IMR-90 (cell line): ENCODE results near the gene FBXW5. TPM values are rescaled to one million over a fixed set of nuclear protein-coding genes. Genes with fewer than 3 reads are reported as not detected.

Experiments used
- ATAC-seq: fragments of 200-7000 bp; cut with Tn5 transposase; 2 replicates; pipeline ENCODE4 v1.9.1; 2020; ENCODE audit warnings: low read depth, mild to moderate bottlenecking, moderate library complexity
- BruUV-seq: library from RNA; stranded (reverse); fragments of 400-500 nt; replicated peaks from 2 replicates; lab custom pipeline; 2021; lab: Mats Ljungman, UMichigan
- CTCF ChIA-PET: fragments of 300-600 bp; formaldehyde crosslinking; extraction: SDS; loops from one replicate; lab custom pipeline; 2021; ENCODE audit warnings: antibody characterized with exemption; lab: Yijun Ruan, JAX
- POLR2A ChIA-PET: fragments of 300-600 bp; sonication (Branson Sonifier 250); formaldehyde crosslinking; loops from one replicate; lab custom pipeline; 2022; ENCODE audit warnings: antibody characterized with exemption; ENCODE audit not compliant: unreplicated experiment; lab: Charles Lee
- DNase-seq: peaks from one replicate; pipeline ENCODE4 v3.0.0; 2013
- H2AFZ ChIP-seq: replicated peaks from 2 replicates; pipeline ENCODE3; 2013; ENCODE audit warnings: low read length, mild to moderate bottlenecking; ENCODE audit not compliant: poor library complexity
- H2AK5ac ChIP-seq: 2 replicates; pipeline ENCODE4 v1.6.1; 2013; ENCODE audit warnings: low read depth, low read length, inconsistent platforms
- H2AK9ac ChIP-seq: replicated peaks from 2 replicates; pipeline ENCODE3; 2013; ENCODE audit warnings: mild to moderate bottlenecking, low read depth, low read length, moderate library complexity; ENCODE audit not compliant: poor library complexity
- H2BK120ac ChIP-seq: 2 replicates; pipeline ENCODE4 v1.6.1; 2013; ENCODE audit warnings: low read depth, low read length, inconsistent platforms
- H2BK15ac ChIP-seq: 3 replicates; pipeline ENCODE4 v1.6.1; 2013; ENCODE audit warnings: low read depth, low read length, inconsistent platforms
- H2BK20ac ChIP-seq: 2 replicates; pipeline ENCODE4 v1.6.1; 2013; ENCODE audit warnings: low read depth, mild to moderate bottlenecking, inconsistent platforms, low read length, moderate library complexity
- H2BK5ac ChIP-seq: 2 replicates; pipeline ENCODE4 v1.6.1; 2013; ENCODE audit warnings: mild to moderate bottlenecking, low read depth, low read length, inconsistent platforms; ENCODE audit not compliant: poor library complexity, severe bottlenecking
- H3K14ac ChIP-seq: replicated peaks from 2 replicates; pipeline ENCODE4 v1.6.1; 2013; ENCODE audit warnings: low read depth, low read length, inconsistent platforms
- H3K18ac ChIP-seq: 2 replicates; pipeline ENCODE4 v1.6.1; 2013; ENCODE audit warnings: low read depth, low read length, control low read depth
- H3K23ac ChIP-seq: 2 replicates; pipeline ENCODE4 v1.6.1; 2013; ENCODE audit warnings: low read depth, low read length, inconsistent platforms
- H3K27ac ChIP-seq: 2 replicates; pipeline ENCODE4 v1.5.1; 2013; ENCODE audit warnings: mild to moderate bottlenecking, control low read depth, low read length; ENCODE audit not compliant: insufficient read depth
- H3K27me3 ChIP-seq: 2 replicates; pipeline ENCODE4 v1.6.1; 2013; ENCODE audit warnings: low read length; ENCODE audit not compliant: control insufficient read depth, insufficient read depth
- H3K36me3 ChIP-seq: 2 replicates; pipeline ENCODE4 v1.6.1; 2013; ENCODE audit warnings: low read length, mixed read lengths; ENCODE audit not compliant: control insufficient read depth, insufficient read depth
- H3K4ac ChIP-seq: 2 replicates; pipeline ENCODE4 v1.6.1; 2013; ENCODE audit warnings: low read depth, low read length, inconsistent platforms
- H3K4me1 ChIP-seq: 2 replicates; pipeline ENCODE4 v1.6.1; 2013; ENCODE audit warnings: low read length, mixed read lengths; ENCODE audit not compliant: control insufficient read depth, insufficient read depth
- H3K4me2 ChIP-seq: 2 replicates; pipeline ENCODE4 v1.6.1; 2013; ENCODE audit warnings: low read depth, mild to moderate bottlenecking, control low read depth, low read length, moderate library complexity
- H3K4me3 ChIP-seq: 2 replicates; pipeline ENCODE4 v1.5.1; 2013; ENCODE audit warnings: low read depth, mild to moderate bottlenecking, control low read depth, low read length, moderate library complexity; ENCODE audit not compliant: insufficient read depth
- H3K56ac ChIP-seq: 2 replicates; pipeline ENCODE4 v1.6.1; 2013; ENCODE audit warnings: low read length, inconsistent platforms; ENCODE audit not compliant: insufficient read depth; ENCODE audit errors: extremely low read depth
- H3K79me1 ChIP-seq, 2 experiments: 2 replicates each; pipeline ENCODE4 v1.6.1; 2013; ENCODE audit warnings: low read length in 2 of 2, inconsistent platforms in 1 of 2, low read depth in 1 of 2
- H3K9ac ChIP-seq: 2 replicates; pipeline ENCODE4 v1.6.1; 2013; ENCODE audit warnings: low read depth, low read length, control low read depth
- H3K9me1 ChIP-seq: 2 replicates; pipeline ENCODE4 v1.6.1; 2013; ENCODE audit warnings: low read length, inconsistent platforms; ENCODE audit not compliant: insufficient read depth
- H3K9me3 ChIP-seq: 2 replicates; pipeline ENCODE4 v1.6.1; 2013; ENCODE audit warnings: low read length; ENCODE audit not compliant: control insufficient read depth, insufficient read depth
- H4K20me1 ChIP-seq: 2 replicates; pipeline ENCODE4 v1.6.1; 2013; ENCODE audit warnings: low read length, inconsistent platforms; ENCODE audit not compliant: insufficient read depth
- H4K5ac ChIP-seq: 2 replicates; pipeline ENCODE4 v1.6.1; 2013; ENCODE audit warnings: mild to moderate bottlenecking, low read depth, low read length, control low read depth
- H4K8ac ChIP-seq, 2 experiments: 2 replicates each; pipeline ENCODE4 v1.6.1; 2013; ENCODE audit warnings: low read depth in 2 of 2, low read length in 2 of 2, control low read depth in 1 of 2, inconsistent platforms in 1 of 2
- H4K91ac ChIP-seq: 2 replicates; pipeline ENCODE4 v1.6.1; 2013; ENCODE audit warnings: low read depth, low read length, inconsistent platforms; ENCODE audit not compliant: insufficient read depth
- CHD1 ChIP-seq: IDR thresholded peaks from 2 replicates; pipeline ENCODE4 v1.6.1; 2012; ENCODE audit warnings: low read depth, low read length, improper control_type of control experiment
- WGBS, 2 experiments: methylation state at CpG; one replicate each; pipeline versions ENCODE4 v1.1.5 to v1.1.7; 2013; ENCODE audit warnings: missing lambda C conversion rate in 2 of 2; ENCODE audit not compliant: insufficient read length in 1 of 2; ENCODE audit errors: extremely low coverage in 2 of 2; 5-methylcytosine and 5-hydroxymethylcytosine counted together
- dilution Hi-C: fragments of 300-500 bp; cut with HindIII; formaldehyde crosslinking; loops from one replicate; pipeline ENCODE4 v1.14.3; 2018; ENCODE audit warnings: low sequenced_read_pairs; ENCODE audit not compliant: unreplicated experiment
- in situ Hi-C: fragments of 300-500 bp; cut with MboI; formaldehyde crosslinking; loops from 3 replicates; pipeline ENCODE4 v1.14.3; 2019; ENCODE audit warnings: low sequenced_read_pairs, inconsistent platforms, mixed read lengths
- intact Hi-C: fragments of 100-400 bp; cut with micrococcal nuclease; formaldehyde crosslinking; loops from 2 replicates; pipeline ENCODE4 v1.10.0; 2022
- polyA plus RNA-seq, 3 experiments: library from polyadenylated mRNA; depleted of rRNA; stranded (reverse); fragments of >200 nt; gene quantifications; 2 replicates each; pipeline ENCODE4 v1.2.3, GENCODE V29; 2012; ENCODE audit warnings: low replicate concordance in 1 of 3
- total RNA-seq: library from RNA; depleted of rRNA; stranded (reverse); fragments of >200 nt; gene quantifications from 2 replicates; pipeline ENCODE4 v1.2.3, GENCODE V29; 2012

Gene FBXW5
- total and polyA plus RNA-seq, 2 of the 4 experiments (the other 2 are of a cell fraction), result 65.1 to 80.2 TPM

- no TSS peak for BruUV-seq
- no peak overlapping the region for H2BK5ac ChIP-seq
- H4K8ac ChIP-seq, result no peak overlapping the region
- H3K4me3 ChIP-seq, result no peak overlapping the region
- ChIA-PET POLR2A (no interaction called here), CTCF (no interaction called here)
- no peak overlapping the region for H3K18ac ChIP-seq
- H3K9me1 ChIP-seq, result 0 out of 2 replicates have a peak, but pooled peaks cover 2% of the 10 kb centered on the region
- no peaks in the 10 kb centered on the region for H4K20me1 ChIP-seq
- no peak for ATAC-seq
- no peak overlapping the region for H2AK5ac ChIP-seq
- H3K14ac ChIP-seq, result no peak overlapping the region
- no peaks in the 10 kb centered on the region for H3K9me3 ChIP-seq
- no peak overlapping the region for H3K4ac ChIP-seq
- in situ Hi-C loops (no loop called here), intact Hi-C loops (no loop called here), dilution Hi-C loops (no loop called here)
- no peak overlapping the region for H2BK120ac ChIP-seq
- no peak overlapping the region for H3K4me2 ChIP-seq
- DNase-seq, result no peak
- peaks cover 6 to 26% of the 10 kb centered on the region in 2 experiments; a peak in 3 of 4 replicates for H3K79me1 ChIP-seq
- H3K56ac ChIP-seq, result no peak overlapping the region
- H4K91ac ChIP-seq, result no peak overlapping the region
- no peaks in the 10 kb centered on the region for H3K27me3 ChIP-seq
- no peak overlapping the region for H2BK15ac ChIP-seq
- H4K5ac ChIP-seq, result no peak overlapping the region
- peaks cover 25% of the 10 kb centered on the region for H3K36me3 ChIP-seq
- H2AFZ ChIP-seq, result no peak overlapping the region
- no peak overlapping the region for H3K23ac ChIP-seq
- no peak for TF ChIP-seq CHD1
- WGBS, 2 experiments, result 96% methylated on average over 9 of the region's 29 CpGs; no CpG with 5 or more reads in 1 of the 2 experiments
- H3K4me1 ChIP-seq, result peaks cover 3% of the 10 kb centered on the region; the same call in 1 of the 2 replicates
- H3K27ac ChIP-seq, result no peak overlapping the region
- H3K9ac ChIP-seq, result no peak overlapping the region
- peak overlapping the region; percentile 71 for H2AK9ac ChIP-seq
- H2BK20ac ChIP-seq, result no peak overlapping the region
Observed at GRCh38 chr9:136907011-136907914, 37.3 kb downstream of the FBXW5 start.
